K562 (cell line): ENCODE measurements around the gene GPRIN1. TPM values are rescaled to one million over a fixed set of nuclear protein-coding genes. Genes with fewer than 3 reads are reported as not detected.

ENCODE experiments used
- ATAC-seq: fragments of 200-7000 bp; cut with Tn5 transposase; 3 replicates; pipeline ENCODE4 v1.9.1; 2020; ENCODE audit warnings: moderate library complexity
- BruUV-seq: library from RNA; stranded (reverse); fragments of 400-500 nt; replicated peaks from 2 replicates; lab custom pipeline; 2021; lab: Mats Ljungman, UMichigan
- CTCF ChIA-PET: fragments of 300-600 bp; formaldehyde crosslinking; extraction: SDS; loops from one replicate; lab custom pipeline; 2021; ENCODE audit warnings: low intra/inter-chr PET ratio; lab: Yijun Ruan, JAX
- POLR2A ChIA-PET: fragments of 300-600, 350-650 bp; sonication (Branson Sonifier 250); formaldehyde crosslinking; extraction: SDS; loops from one replicate; lab custom pipeline; 2021; ENCODE audit warnings: antibody characterized with exemption, inconsistent platforms; lab: Yijun Ruan, JAX
- DNase-seq, 4 experiments: peaks; one replicate each; pipeline versions ENCODE4 v3.0.0 to v3.0.0-alpha.2; 2011 to 2018; ENCODE audit warnings: low spot score in 3 of 4, mixed read lengths in 3 of 4; ENCODE audit errors: extremely low read depth in 1 of 4
- FAIRE-seq: peaks from 2 replicates; lab custom pipeline; 2011; peaks lifted over from hg19 to GRCh38; lab: Jason Lieb, UNC
- H2AFZ ChIP-seq: 2 replicates; pipeline ENCODE4 v1.6.0; 2011; ENCODE audit warnings: low read depth, low read length, control low read depth, inconsistent platforms
- H3K27ac ChIP-seq: fragments of 200-600 bp; 3 replicates; pipeline ENCODE4 v1.8.0; 2011; ENCODE audit warnings: low read depth, mild to moderate bottlenecking, control low read depth, inconsistent platforms, low read length, moderate library complexity, mixed read lengths; ENCODE audit errors: extremely low read depth
- H3K27me3 ChIP-seq, 2 experiments: fragments of 300-600 bp in 1 of 2; 2 replicates in 1 of 2; 3 replicates in 1 of 2; pipeline versions ENCODE4 v1.6.0 to v1.8.0; 2011; ENCODE audit warnings: inconsistent platforms in 2 of 2, low read length in 2 of 2, mild to moderate bottlenecking in 1 of 2, mixed read lengths in 1 of 2, moderate library complexity in 1 of 2; ENCODE audit not compliant: control insufficient read depth in 2 of 2, insufficient read depth in 2 of 2
- H3K36me3 ChIP-seq: fragments of 300-600 bp; 3 replicates; pipeline ENCODE4 v1.8.0; 2011; ENCODE audit warnings: mild to moderate bottlenecking, low read length, inconsistent platforms; ENCODE audit not compliant: control insufficient read depth, insufficient read depth
- H3K4me1 ChIP-seq, 2 experiments: fragments of 200-600 bp in 1 of 2; replicated peaks in 1 of 2; 2 replicates in 1 of 2; 3 replicates in 1 of 2; pipeline versions ENCODE4 v1.5.1 to v1.8.0; 2011; ENCODE audit warnings: inconsistent platforms in 2 of 2, low read length in 2 of 2, mild to moderate bottlenecking in 1 of 2, mixed read lengths in 1 of 2, moderate library complexity in 1 of 2; ENCODE audit not compliant: control insufficient read depth in 2 of 2, insufficient read depth in 2 of 2
- H3K4me2 ChIP-seq: 2 replicates; pipeline ENCODE4 v1.6.1; 2011; ENCODE audit warnings: low read length, control low read depth, inconsistent platforms, mixed read lengths; ENCODE audit not compliant: insufficient read depth
- H3K4me3 ChIP-seq: fragments of 200-600 bp; sonication (generic), shearing (Covaris generic); 2 replicates; pipeline ENCODE4 v1.5.1; 2016; ENCODE audit warnings: control low read depth, inconsistent platforms
- H3K79me2 ChIP-seq: fragments of 200-600 bp; 3 replicates; pipeline ENCODE4 v1.8.0; 2011; ENCODE audit warnings: low read length, inconsistent platforms; ENCODE audit not compliant: control insufficient read depth, insufficient read depth
- H3K9ac ChIP-seq, 2 experiments: 2 replicates each; pipeline versions ENCODE4 v1.6.0 to v1.6.1; 2011; ENCODE audit warnings: low read depth in 2 of 2, low read length in 2 of 2, control low read depth in 1 of 2, inconsistent platforms in 1 of 2, mild to moderate bottlenecking in 1 of 2, mixed read lengths in 1 of 2; ENCODE audit not compliant: insufficient read depth in 1 of 2
- H3K9me1 ChIP-seq: one replicate; pipeline ENCODE4 v1.6.0; 2011; ENCODE audit warnings: inconsistent platforms, mild to moderate bottlenecking, low read length, moderate library complexity; ENCODE audit not compliant: control insufficient read depth, insufficient read depth
- H3K9me3 ChIP-seq: replicated peaks from 2 replicates; pipeline ENCODE4 v1.5.1; 2011; ENCODE audit warnings: low read depth, low read length, inconsistent platforms; ENCODE audit not compliant: control insufficient read depth, insufficient read depth
- H4K20me1 ChIP-seq: replicated peaks from 2 replicates; pipeline ENCODE4 v1.6.1; 2011; ENCODE audit warnings: low read length, inconsistent platforms, mixed read lengths; ENCODE audit not compliant: control insufficient read depth, insufficient read depth
- HDAC6 ChIP-seq: IDR thresholded peaks from 2 replicates; pipeline ENCODE4 v1.6.1; 2012; ENCODE audit warnings: low read depth, mild to moderate bottlenecking, control low read depth, inconsistent platforms, low read length, moderate library complexity
- HIVEP1 ChIP-seq: fragments of 250-450 bp; sonication (Bioruptor Pico); IDR thresholded peaks from 2 replicates; pipeline ENCODE4 v1.4.0; 2020; ENCODE audit warnings: mild to moderate bottlenecking
- WHSC1 ChIP-seq: IDR thresholded peaks from one replicate; pipeline ENCODE4 v1.6.1; 2012; ENCODE audit warnings: low read length, control low read depth, inconsistent platforms
- ZFP1 ChIP-seq: fragments of 450-650 bp; formaldehyde crosslinking; IDR thresholded peaks from 2 replicates; pipeline ENCODE4 v1.4.0; 2020; ENCODE audit warnings: mild to moderate bottlenecking, mixed read lengths
- WGBS: fragments of 100-300 bp; shearing (Covaris generic); methylation state at CpG from one replicate; pipeline ENCODE4 v1.1.6; 2016; ENCODE audit warnings: low coverage, mixed read lengths; ENCODE audit not compliant: insufficient coverage; ENCODE audit errors: missing lambda C conversion rate; 5-methylcytosine and 5-hydroxymethylcytosine counted together
- in situ Hi-C: fragments of 300-500 bp; cut with MboI; formaldehyde crosslinking; loops from 4 replicates; pipeline ENCODE4 v1.15.0; 2018; ENCODE audit warnings: inconsistent platforms, mixed read lengths
- intact Hi-C: fragments of 100-400 bp; cut with micrococcal nuclease; formaldehyde crosslinking; loops from 2 replicates; pipeline ENCODE4 v1.14.2; 2022
- polyA plus RNA-seq, 8 experiments: library from polyadenylated mRNA; depleted of rRNA in 4 of 8; stranded (reverse) in 5 of 8; unstranded in 3 of 8; fragments of >200 nt; fragmentation: Nextera tagmentation in 2 of 8; fragmentation: Illumina TruSeq in 1 of 8; extraction: Ambion mirVana in 2 of 8; extraction: Trizol in 1 of 8; gene quantifications; 2 replicates each; pipeline versions ENCODE4 v1.2.1 to v1.2.3, GENCODE V29; 2011 to 2014; ENCODE audit warnings: inconsistent platforms in 1 of 8, missing spikeins in 1 of 8
- total RNA-seq, 7 experiments: library from RNA; depleted of rRNA in 6 of 7; stranded (reverse); fragments of >200 nt in 6 of 7; fragmentation: Illumina TruSeq in 2 of 7; extraction: Trizol in 2 of 7; gene quantifications; 2 replicates each; pipeline versions ENCODE4 v1.2.1 to v1.2.3, GENCODE V29; 2011 to 2021; ENCODE audit warnings: low replicate concordance in 1 of 7
- TF ChIP-seq, protein P1 (sequence below), 2 experiments: IDR thresholded peaks; 2 replicates each; pipeline ENCODE4 v1.6.1; 2011; ENCODE audit warnings: borderline replicate concordance in 1 of 2, control low read depth in 1 of 2, low read depth in 1 of 2, low read length in 1 of 2, mild to moderate bottlenecking in 1 of 2, mixed read lengths in 1 of 2, moderate library complexity in 1 of 2; ENCODE audit not compliant: insufficient read depth in 1 of 2, insufficient read length in 1 of 2, poor library complexity in 1 of 2, severe bottlenecking in 1 of 2; ENCODE audit errors: extremely low read depth in 1 of 2

Gene GPRIN1
- total and polyA plus RNA-seq, 9 of the 15 experiments (the other 6 are each of a cell fraction or from before 2014, with no cell fraction given) = 0.15 to 11.6 (median 4.4) TPM

DNA sequence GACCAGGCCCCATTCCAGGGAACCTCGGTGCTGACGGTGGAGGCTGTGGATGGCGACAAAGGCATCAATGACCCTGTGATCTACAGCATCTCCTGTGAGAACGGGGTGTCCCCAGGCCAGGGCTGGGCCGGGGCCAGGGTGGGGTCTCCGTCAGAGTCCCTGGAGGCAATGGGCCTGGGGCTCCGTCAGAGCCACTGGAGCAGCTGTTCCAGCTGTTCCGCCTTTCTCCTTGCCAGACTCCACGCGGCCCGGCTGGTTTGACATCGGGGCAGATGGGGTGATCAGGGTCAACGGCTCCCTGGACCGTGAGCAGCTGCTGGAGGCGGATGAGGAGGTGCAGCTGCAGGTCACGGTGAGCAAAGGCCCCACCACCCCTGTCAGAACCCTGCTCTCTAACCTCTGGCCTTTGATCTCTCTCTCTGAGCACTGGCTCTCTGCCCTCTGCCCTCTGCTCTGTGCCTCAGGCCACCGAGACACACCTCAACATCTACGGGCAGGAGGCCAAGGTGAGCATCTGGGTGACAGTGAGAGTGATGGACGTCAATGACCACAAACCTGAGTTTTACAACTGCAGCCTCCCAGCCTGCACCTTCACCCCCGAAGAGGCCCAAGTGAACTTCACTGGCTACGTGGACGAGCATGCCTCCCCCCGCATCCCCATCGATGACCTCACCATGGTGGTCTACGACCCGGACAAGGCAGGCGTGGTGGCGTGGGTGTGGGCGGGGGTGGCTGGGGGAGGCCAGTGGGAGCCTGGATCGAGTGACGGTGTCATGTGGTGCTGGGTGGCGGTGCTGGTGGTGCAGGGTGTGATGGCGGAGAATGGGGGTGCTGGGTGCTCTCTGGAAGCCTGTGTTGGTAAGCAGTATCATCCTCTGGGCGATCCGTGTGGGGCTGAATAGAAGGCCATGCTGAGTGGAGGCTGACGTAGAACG lies 34.2 kb downstream of the GPRIN1 start:
- no peak overlapping the region for H3K27ac ChIP-seq
- no peaks in the 10 kb centered on the region for H3K9me3 ChIP-seq
- intact Hi-C loops = loop anchor here (2.0 to 10.0 kb wide), 2 partner anchors 35 to 69 kb away; partner anchors contain the start of genes GPRIN1 and TSPAN17
- H3K4me1 ChIP-seq = peaks cover 0 to 32% of the 10 kb centered on the region in 2 experiments; a peak in 3 of 5 replicates
- WGBS = 14% methylated on average over 28 of the region's 37 CpGs
- ChIA-PET CTCF (no interaction called here), POLR2A (no interaction called here)
- no peaks in the 10 kb centered on the region; the same call in 1 of the 2 replicates for H4K20me1 ChIP-seq
- no peaks in the 10 kb centered on the region for H3K79me2 ChIP-seq
- no peak overlapping the region for H2AFZ ChIP-seq
- H3K9ac ChIP-seq = no peak overlapping the region
- no peak for FAIRE-seq
- no peaks in the 10 kb centered on the region for H3K9me1 ChIP-seq
- no TSS peak for BruUV-seq
- H3K36me3 ChIP-seq = no peaks in the 10 kb centered on the region
- TF ChIP-seq ZFP1 (CRISPR knock-in tag) (no peak), HIVEP1 (CRISPR knock-in tag) (no peak), WHSC1 (no peak), HDAC6 (no peak)
- TF ChIP-seq, protein P1, sequence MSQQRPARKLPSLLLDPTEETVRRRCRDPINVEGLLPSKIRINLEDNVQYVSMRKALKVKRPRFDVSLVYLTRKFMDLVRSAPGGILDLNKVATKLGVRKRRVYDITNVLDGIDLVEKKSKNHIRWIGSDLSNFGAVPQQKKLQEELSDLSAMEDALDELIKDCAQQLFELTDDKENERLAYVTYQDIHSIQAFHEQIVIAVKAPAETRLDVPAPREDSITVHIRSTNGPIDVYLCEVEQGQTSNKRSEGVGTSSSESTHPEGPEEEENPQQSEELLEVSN (IDR thresholded peaks at IDR 0.05; ENCODE audit: borderline replicate concordance in 1 of 2, extremely low read depth in 1 of 2, insufficient read depth in 1 of 2, insufficient read length in 1 of 2, low read depth in 1 of 2, low read length in 1 of 2, poor library complexity in 1 of 2, severe bottlenecking in 1 of 2) = no peak
- no peak overlapping the region for H3K4me2 ChIP-seq
- in situ Hi-C loops = loop anchor here (25.0 kb wide), 1 partner anchor 838 kb away; no protein-coding TSS in a partner anchor
- no peak overlapping the region for H3K4me3 ChIP-seq
- ATAC-seq = no peak
- H3K27me3 ChIP-seq = peaks cover 8 to 18% of the 10 kb centered on the region in 2 experiments; a peak in 4 of 5 replicates
- DNase-seq = no peak
